Stimulated activated CD4-positive, alpha-beta T cell treated with anti-CD3 and anti-CD28 coated beads, Interleukin-15, amount 100 ng/mL, for 48 hours (primary cell): ENCODE measurements around the gene SFRP4.
A peak's percentile ranks its signal among the peaks of the same experiment; 100 is the strongest.

Experiments used
- DNase-seq, 2 donors: peaks; one replicate each; pipeline ENCODE4 v3.0.0-alpha.2; 2020; ENCODE audit warnings: low read depth in 2 of 2

Gene SFRP4

DNA sequence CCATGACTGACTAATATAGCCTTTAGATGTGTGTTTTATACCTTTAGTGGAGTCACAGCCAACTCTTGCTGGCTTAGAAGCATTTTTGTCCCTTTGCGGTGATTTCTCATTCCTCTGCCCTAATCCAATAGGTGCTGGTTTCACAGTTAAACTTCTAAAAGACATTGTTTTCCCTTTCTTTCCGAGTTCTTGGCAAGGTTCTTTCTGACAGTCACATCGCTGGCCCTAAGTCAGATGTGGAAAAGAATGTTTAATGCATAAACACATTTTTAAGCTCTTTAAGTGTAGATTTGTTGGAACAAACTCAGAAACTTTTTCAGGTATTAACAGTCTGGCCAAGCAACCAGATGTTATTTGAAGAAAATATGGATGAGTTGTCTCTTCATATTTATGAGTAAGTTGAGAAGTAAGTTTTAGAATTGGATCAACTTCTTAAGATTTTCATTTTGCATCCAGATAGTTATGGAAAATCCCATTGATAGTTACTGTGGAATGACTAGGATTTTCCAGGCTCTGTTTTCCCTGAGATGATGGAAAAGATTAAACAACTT, 7.9 kb upstream of the SFRP4 start:
- no peak for DNase-seq

DNA sequence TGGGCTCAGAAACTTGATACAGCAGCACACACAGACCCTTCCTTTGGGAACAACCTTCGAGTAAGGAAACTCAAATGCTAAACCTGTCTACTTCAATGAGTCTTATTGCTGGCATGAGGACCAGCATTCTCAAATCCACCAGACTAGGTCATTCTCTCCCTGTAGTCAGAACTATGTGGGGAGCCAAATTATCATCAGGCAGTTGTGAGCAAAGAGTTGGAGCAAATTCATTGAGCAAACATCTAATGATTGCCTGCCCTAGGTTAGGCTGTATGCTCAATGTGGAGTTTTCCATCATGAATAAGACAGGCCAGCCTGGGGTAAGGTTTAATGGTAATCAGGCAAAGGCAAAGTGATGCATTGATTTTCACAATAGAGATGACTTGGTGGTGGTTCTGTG, 7.4 kb upstream of the SFRP4 start:
- DNase-seq, result no peak

DNA sequence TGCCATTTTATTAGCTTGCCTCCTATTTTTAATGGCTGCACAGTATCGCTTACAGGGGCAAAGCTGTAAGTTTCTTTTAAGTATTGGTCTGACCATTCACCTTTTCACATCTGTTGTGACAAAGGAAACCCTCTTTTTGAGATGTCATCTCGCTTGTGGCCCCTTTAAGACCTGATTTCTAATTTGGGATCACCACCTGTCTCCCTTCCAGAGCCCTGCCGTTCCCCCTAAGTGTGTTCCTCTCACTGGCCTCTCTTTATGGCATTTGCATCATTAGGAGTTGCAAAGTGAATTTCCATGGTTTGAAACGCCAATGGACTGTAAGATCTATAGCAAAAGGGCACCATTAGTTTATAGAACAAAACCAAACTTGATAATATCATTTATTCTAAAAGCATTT, 5.3 kb upstream of the SFRP4 start:
- DNase-seq, result no peak

DNA sequence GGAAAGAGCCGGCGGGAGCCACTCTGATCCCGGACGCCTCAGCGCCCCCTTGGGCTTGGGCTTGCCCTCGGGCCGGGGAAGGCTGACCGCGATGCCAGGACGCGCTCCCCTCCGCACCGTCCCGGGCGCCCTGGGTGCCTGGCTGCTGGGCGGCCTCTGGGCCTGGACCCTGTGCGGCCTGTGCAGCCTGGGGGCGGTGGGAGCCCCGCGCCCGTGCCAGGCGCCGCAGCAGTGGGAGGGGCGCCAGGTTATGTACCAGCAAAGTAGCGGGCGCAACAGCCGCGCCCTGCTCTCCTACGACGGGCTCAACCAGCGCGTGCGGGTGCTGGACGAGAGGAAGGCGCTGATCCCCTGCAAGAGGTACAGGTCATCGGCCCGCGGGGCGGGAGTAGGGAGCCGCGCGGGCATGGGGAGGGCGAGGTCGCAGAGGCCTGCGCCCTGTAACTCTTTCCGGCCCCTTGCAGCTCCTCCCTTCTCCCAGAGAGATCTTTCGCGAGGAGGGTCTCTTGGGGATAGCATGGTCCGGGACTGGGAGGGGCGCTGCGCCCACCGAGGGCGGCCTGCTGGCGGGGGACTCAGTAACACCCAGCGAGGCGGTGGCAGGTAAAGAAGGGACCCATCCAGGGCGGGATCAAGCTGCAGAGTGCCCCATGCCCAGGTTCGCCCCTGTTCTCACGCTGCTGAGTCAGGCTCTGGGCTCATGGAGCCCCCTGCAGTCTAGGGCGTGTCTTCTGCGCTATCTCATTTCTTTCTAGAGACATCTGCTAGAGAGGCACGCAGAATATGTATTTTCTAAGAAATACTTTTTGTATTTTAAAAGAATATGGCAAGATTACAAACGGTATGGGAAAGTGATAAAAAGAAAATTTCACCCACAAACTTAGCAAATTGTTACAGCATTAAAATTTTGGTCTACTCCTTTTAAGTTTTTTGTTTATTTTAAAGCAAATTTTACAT, 4.5 kb upstream of the SFRP4 start:
- no peak for DNase-seq

DNA sequence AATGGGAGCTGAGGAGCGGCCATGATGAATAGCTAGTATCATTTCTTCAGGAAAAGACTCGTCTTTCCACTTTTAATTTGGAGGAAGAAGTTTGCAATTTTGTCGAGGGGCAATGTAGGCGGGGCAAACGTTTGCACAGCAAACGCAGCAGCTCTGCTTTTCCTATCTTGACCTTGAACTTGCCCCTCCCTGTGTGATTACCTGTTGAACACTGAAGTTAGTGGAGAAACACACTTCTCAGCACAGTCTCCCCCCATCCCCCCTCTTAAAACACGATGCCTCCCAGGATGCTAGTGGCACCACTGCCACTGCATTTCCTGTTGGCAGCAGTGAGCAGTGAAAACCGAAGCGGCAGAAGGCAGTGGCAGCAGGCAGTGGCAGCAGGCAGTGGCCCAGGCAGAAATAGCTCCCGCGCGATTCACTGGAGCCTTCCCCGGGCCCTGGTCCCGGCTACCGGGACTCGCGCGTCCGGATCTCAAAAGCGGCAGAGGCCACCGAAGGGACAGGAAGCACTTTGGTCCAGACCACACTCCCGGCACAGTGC, 3.8 kb upstream of the SFRP4 start, which contains the start of gene EPDR1:
Gene EPDR1 (plus strand): TSS at position 336 of the 544 bp plus-strand sequence. CDS start 300 bp downstream, outside the sequence.
- DNase-seq, result peak in 1 of 2 donors; percentile 29

DNA sequence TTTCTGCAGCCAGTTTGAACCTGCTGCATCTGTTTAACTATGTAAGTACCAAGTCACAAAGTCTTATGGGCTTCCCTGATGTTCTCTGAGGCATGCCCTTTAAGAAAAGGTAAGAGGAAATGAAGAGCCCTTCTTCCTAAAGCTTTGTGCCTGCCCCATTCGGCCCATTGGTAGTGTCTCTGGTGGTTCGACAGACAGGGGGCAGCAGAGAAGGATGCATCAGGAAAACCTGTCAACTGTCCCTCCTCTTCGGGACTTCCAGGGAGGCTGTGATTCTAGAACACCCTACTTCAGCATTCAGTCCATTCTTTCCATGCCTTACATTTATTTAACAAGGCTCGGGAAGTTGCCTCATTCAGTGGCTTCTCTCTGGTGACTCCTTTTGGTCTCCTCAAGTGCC, 1.9 kb upstream of the SFRP4 start:
- no peak for DNase-seq

DNA sequence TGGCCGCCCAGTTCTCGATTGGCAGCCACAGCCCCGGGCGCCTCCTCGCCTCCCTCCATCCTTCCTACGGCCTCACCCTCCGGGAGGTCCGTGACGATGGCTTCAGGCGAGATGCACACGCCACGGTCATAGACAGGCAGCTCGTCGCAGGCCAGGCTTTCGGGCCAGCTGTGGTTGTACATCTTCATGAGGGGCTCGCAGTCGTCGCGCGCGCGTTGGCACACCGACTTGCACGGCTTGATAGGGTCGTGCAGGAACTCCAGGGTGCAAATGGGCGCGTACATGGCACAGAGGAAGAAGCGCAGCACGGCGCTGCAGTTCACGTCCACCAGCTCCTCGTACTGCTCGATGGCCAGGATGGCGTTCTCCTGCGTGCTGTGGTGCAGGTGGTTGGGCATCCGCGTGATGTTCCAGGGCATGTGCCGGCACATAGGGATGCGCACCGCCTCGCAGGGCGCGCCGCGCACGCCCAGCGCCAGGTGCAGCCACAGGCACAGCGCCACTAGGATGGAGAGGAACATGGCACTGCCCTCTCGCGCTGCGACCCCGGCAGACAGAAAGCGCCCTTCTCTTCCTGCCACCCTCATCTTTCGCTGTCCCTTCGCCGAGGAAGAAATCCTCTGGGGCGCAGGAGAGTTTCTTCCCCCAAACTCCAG, 472 bp downstream of the SFRP4 start:
- DNase-seq, result no peak

DNA sequence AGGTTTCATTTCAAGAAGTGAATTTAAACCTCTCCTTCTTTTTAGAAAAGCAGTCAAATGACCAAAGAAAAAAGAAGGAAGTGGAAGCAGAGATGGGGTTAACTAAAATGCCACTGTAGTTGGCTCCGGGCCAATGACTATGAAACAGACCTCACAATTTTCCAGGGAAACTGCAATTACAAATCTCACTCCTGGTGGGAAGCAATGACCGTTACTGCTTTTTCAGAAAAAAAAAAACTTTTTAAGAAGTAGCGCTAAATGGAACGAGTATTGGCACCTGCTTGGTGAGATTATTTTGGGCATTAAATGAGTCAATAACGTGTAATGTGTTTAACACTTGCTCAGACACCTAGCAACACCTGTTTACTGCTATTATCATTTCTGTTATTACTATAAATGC, 1.2 kb downstream of the SFRP4 start:
- DNase-seq, result no peak

DNA sequence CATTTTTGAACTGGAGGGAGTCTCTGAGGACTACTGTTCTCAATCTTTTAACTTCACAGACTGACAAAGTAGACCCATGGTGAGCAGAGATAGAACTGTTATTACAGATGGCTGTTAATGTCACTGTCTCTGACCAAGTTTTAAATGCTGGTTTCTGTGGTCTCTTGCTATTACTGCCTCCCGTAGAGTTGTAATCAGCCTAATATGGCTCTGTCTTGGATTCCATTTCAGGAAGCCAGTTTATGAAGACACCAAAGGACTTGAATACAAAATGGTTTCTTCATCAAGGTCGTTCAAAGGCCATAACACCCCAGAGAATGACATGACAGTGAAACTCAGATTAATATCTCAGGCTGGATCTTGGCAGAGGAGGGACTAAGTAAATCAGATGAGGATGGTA, 3.9 kb downstream of the SFRP4 start:
- DNase-seq, result no peak

DNA sequence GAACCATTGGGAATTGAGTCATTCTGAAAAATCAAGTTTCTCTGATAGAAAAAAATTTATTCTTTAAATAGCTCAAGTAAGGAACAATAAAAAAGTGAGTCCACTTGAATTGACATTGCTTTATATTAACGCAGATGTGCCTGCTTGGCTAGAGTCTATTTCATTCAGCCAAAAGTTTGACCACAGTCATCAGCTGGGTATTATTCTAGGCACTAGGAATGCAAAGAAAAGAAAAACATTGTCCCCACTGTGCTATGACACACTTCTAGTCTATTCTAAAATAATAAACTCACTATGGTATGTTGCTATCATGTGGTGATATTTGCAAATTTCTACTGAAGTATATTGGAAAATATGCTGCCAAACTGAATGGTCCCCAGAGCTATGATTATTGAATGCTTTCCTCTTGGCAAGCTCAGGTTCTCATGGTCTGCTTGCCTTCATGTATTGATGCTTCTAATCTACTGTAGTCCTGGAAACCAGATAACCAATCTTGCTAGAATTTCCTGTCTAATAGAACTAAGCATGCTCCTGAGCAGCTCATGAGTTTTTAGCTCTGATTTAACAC, 8.3 kb downstream of the SFRP4 start:
- DNase-seq, result no peak

DNA sequence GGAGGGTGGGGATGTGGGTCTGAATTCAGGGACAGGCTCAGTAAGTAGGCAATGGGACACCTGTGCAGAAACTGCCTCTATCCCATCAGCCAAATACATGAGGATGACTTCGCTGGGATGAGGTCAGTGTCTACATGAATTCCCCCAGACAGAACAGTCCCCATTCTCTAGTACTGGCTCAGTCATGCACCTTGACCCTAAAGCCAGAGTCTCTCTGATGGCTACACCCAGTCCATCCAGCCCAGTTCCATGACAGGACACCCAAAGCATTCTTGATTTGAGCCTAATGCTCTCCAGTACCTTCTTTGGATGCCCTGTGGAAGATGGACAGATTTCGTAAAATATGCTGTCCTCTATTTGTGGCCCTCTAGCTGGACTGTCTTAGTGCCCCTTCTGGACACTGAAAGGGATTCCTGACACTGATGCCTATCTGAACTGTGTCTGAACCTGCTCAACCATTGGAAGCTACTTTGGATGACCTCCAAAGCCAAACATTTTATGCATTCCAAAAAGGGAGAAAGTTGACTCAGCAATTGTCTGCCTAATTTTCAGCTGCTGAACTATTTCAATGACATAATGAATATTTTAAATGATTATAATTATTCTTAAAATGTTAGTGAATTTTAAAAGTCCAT, 14.6 kb downstream of the SFRP4 start:
- no peak for DNase-seq

DNA sequence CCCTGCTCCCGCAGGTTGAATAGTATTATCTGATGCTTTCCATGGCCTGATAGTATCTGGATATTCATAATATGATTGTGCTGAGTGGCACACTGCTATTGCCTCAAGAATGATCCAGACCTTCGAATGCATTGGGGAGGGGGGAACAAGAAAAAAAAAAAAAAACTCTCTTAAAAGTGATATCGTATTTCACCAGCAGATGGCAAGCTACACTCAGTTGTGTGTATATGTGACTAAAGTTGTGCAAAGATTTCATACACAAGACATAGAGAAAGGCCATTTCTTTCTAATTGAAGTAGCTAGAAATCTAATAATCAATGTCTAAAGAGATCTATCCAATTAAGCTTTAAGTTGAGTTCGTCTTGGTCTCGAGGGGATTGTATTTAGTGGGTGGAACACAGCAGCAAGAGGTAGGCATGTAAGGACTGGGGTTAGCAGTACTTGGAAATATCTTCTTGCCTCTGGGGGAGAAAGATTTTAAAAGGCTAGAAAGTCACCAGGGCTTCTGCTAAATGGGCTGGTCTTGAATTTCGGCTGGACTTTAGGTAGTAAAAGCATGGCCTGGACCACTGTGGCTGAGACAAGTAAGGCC, 15.3 kb downstream of the SFRP4 start:
- no peak for DNase-seq

DNA sequence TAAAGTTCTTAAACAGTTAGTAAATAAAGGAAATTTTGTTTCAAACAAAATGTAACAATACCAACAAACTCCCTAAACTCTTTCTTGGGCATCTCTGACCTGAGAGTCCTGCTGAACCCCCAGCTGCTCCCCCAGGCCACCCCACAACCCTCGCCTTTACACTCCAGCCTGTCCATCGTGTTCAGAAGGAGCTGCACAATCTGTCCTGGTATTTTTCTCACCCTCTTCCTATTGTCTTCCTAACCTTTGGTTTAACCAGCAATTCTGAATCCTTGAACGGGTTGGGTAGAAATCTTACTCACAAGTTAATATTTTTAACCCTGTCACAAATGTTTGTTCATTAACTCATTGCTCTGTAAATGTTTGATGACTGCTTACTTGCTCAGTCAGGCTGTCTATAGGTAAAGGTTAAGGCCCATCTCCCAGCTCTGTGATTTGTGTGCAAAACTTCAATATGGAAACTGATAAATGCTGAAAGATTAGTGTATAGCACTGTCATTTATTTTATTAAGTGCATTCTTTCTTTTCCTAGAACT, 16.8 kb downstream of the SFRP4 start:
- DNase-seq, result no peak

DNA sequence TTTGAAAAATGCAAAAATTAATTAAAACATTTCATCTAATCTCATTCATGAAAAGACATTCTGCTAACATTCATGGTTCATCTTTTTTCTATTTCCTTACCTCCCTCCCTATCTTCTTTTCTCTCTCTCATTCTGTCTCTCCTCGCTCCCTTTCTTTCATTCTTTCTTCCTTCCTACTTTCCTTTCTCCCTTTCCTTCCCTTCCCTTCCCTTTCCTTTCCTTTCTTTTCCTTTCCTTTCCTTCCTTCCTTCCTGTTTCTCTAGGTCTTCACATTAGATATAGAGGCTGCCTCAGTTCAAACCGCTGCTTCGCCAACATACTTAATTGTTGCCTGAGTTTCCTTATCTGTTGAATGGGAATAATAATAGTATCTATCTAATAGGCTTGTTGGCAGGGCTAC, 21.9 kb downstream of the SFRP4 start:
- no peak for DNase-seq

DNA sequence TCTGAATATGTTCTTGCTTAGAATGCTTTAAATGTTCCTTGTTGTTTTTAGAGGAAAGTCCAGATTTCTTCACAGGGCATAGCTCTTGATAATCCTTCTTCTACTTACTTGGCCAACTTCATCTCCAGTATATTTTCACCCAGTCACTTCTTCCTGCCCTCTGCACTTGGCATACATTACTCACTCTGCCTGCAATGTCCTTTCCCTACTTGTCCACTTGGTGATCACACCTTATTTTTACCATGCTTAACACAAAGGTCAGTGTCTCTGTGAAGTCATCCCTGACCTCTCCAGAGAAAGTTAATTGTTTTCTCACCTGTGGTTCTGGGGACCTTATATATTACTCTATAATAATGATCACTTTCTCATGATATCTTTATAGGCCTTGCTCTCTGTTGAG, 23.3 kb downstream of the SFRP4 start:
- no peak for DNase-seq

DNA sequence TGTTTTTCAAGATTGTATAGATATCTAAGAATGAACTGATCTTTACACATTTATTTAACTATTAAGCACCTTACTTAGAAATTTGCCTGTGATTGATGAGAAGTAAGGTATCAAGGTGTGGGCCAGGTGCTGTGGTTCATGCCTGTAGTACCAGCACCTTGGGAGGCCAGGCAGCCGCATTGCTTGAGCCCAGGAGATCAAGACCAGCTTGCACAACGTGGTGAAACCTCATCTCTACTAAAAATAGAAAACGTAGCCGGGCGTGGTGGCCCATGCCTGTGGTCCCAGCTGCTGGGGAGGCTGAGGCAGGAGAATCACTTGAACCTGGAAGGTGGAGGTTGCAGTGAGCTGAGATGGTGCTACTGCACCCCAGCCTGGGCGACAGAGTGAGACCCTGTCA, 34.5 kb downstream of the SFRP4 start:
- no peak for DNase-seq
